HepG2 (cell line): ENCODE measurements around the gene ZNF593OS. TPM values are rescaled to one million over a fixed set of nuclear protein-coding genes. Genes with fewer than 3 reads are reported as not detected.

Experiments used
- AGO2 ChIP-seq: fragments of 200-400 bp; formaldehyde crosslinking; optimal IDR thresholded peaks from 2 replicates; pipeline ENCODE3; 2017; ENCODE audit warnings: mild to moderate bottlenecking, low read depth, low read length, moderate library complexity
- BORCS8-MEF2B ChIP-seq: sonication (generic); formaldehyde crosslinking; IDR thresholded peaks from 2 replicates; pipeline ENCODE4 v1.8.0; 2022; ENCODE audit warnings: mild to moderate bottlenecking, missing genetic modification reagents
- DMTF1 ChIP-seq: sonication (generic); formaldehyde crosslinking; IDR thresholded peaks from 2 replicates; pipeline ENCODE4 v1.4.0; 2020; ENCODE audit warnings: mild to moderate bottlenecking, missing genetic modification reagents
- EZH2 ChIP-seq: conservative IDR thresholded peaks from 2 replicates; pipeline ENCODE4 v1.6.1; 2012; ENCODE audit warnings: mild to moderate bottlenecking, low read depth, low read length, moderate library complexity
- FOXJ3 ChIP-seq: sonication (generic); formaldehyde crosslinking; IDR thresholded peaks from 2 replicates; pipeline ENCODE4 v1.4.0; 2020; ENCODE audit warnings: missing genetic modification reagents, mild to moderate bottlenecking, borderline replicate concordance
- IRF9 ChIP-seq: sonication (generic); formaldehyde crosslinking; IDR thresholded peaks from 2 replicates; pipeline ENCODE4 v1.8.0; 2022; ENCODE audit warnings: missing genetic modification reagents, mild to moderate bottlenecking, borderline replicate concordance
- MYC ChIP-seq: sonication (generic); formaldehyde crosslinking; IDR thresholded peaks from 2 replicates; pipeline ENCODE4 v1.9.0; 2021; ENCODE audit warnings: missing genetic modification reagents, borderline replicate concordance
- SAP130 ChIP-seq: IDR thresholded peaks from 2 replicates; pipeline ENCODE4 v1.6.1; 2016; ENCODE audit warnings: low read depth
- STAG1 ChIP-seq: sonication (generic); formaldehyde crosslinking; IDR thresholded peaks from 2 replicates; pipeline ENCODE4 v1.4.0; 2020; ENCODE audit warnings: missing genetic modification reagents
- TCF7 ChIP-seq: sonication (generic); IDR thresholded peaks from 2 replicates; pipeline ENCODE4 v1.6.1; 2016; ENCODE audit warnings: antibody characterized with exemption, low read depth
- ZBTB33 ChIP-seq: sonication (generic); formaldehyde crosslinking; IDR thresholded peaks from 2 replicates; pipeline ENCODE4 v1.4.0; 2020; ENCODE audit warnings: missing genetic modification reagents
- ZBTB38 ChIP-seq: sonication (generic); formaldehyde crosslinking; IDR thresholded peaks from 2 replicates; pipeline ENCODE4 v1.5.1; 2020; ENCODE audit warnings: mild to moderate bottlenecking, missing genetic modification reagents
- ZBTB39 ChIP-seq: sonication (generic); formaldehyde crosslinking; IDR thresholded peaks from 2 replicates; pipeline ENCODE4 v1.5.0; 2020; ENCODE audit warnings: missing genetic modification reagents
- ZFP90 ChIP-seq: sonication (generic); formaldehyde crosslinking; IDR thresholded peaks from 2 replicates; pipeline ENCODE4 v1.8.0; 2022; ENCODE audit warnings: missing genetic modification reagents, mild to moderate bottlenecking, inconsistent platforms, borderline replicate concordance
- ZNF33B ChIP-seq: sonication (generic); formaldehyde crosslinking; IDR thresholded peaks from 2 replicates; pipeline ENCODE4 v1.5.1; 2020; ENCODE audit warnings: mild to moderate bottlenecking, missing genetic modification reagents
- ZNF382 ChIP-seq: sonication (generic); formaldehyde crosslinking; IDR thresholded peaks from 2 replicates; pipeline ENCODE4 v1.5.0; 2020; ENCODE audit warnings: missing genetic modification reagents, mild to moderate bottlenecking, borderline replicate concordance
- ZNF552 ChIP-seq: sonication (generic); formaldehyde crosslinking; IDR thresholded peaks from 2 replicates; pipeline ENCODE4 v1.9.0; 2022; ENCODE audit warnings: missing genetic modification reagents, mild to moderate bottlenecking, borderline replicate concordance
- ZNF710 ChIP-seq: sonication (generic); formaldehyde crosslinking; IDR thresholded peaks from 2 replicates; pipeline ENCODE4 v1.5.0; 2020; ENCODE audit warnings: mild to moderate bottlenecking, missing genetic modification reagents, borderline replicate concordance
- polyA plus RNA-seq, 8 experiments: library from polyadenylated mRNA; depleted of rRNA in 3 of 8; stranded (reverse) in 7 of 8; unstranded in 1 of 8; fragments of >200 nt; fragmentation: Illumina TruSeq in 4 of 8; extraction: Trizol in 4 of 8; gene quantifications; 2 replicates each; pipeline versions ENCODE4 v1.2.1 to v1.2.3, GENCODE V29; 2011 to 2016; ENCODE audit warnings: low read depth in 4 of 8, missing spikeins in 1 of 8, mixed read lengths in 1 of 8; ENCODE audit not compliant: insufficient read depth in 1 of 8
- total RNA-seq, 5 experiments: library from RNA; depleted of rRNA; stranded (reverse); fragments of >200 nt; fragmentation: Illumina TruSeq; extraction: Trizol; gene quantifications; 2 replicates each; pipeline ENCODE4 v1.2.3, GENCODE V29; 2016; ENCODE audit warnings: low read depth in 1 of 5

The ZNF593OS gene
- total and polyA plus RNA-seq, 2 of the 13 experiments (the other 11 are each of a cell fraction or from before 2014, with no cell fraction given) = not detected

GRCh38 chr1:26161415-26162219 is 10.0 kb downstream of the ZNF593OS start (continued):
- TF ChIP-seq STAG1 (CRISPR knock-in tag) = peak; percentile 3; the same call in 1 of the 2 replicates
- TF ChIP-seq ZNF382 (CRISPR knock-in tag) = no peak
- peak; percentile 52; the same call in 1 of the 2 replicates for TF ChIP-seq MYC
- TF ChIP-seq ZNF552 (CRISPR knock-in tag) = no peak
- no peak for TF ChIP-seq ZFP90 (CRISPR knock-in tag)
- TF ChIP-seq ZBTB39 = 0 out of 2 replicates have a peak, but pooled peaks have one; percentile 23
- no peak for TF ChIP-seq BORCS8-MEF2B (CRISPR knock-in tag)
- TF ChIP-seq DMTF1 (CRISPR knock-in tag) = no peak
- 0 out of 2 replicates have a peak, but pooled peaks have one; percentile 16 for TF ChIP-seq SAP130 (CRISPR knock-in tag)
- TF ChIP-seq TCF7 = no peak
- no peak for TF ChIP-seq ZNF33B (CRISPR knock-in tag)
- peak; percentile 68; the same call in 1 of the 2 replicates for TF ChIP-seq IRF9 (CRISPR knock-in tag)
- TF ChIP-seq EZH2 = no peak
- no peak for TF ChIP-seq AGO2
- no peak for TF ChIP-seq FOXJ3 (CRISPR knock-in tag)
- TF ChIP-seq ZBTB33 (CRISPR knock-in tag) = peak; percentile 71
- no peak for TF ChIP-seq ZNF710
- TF ChIP-seq ZBTB38 = peak; percentile 59; the same call in 1 of the 2 replicates
